ENCODE data around the gene RANBP17.

DNA sequence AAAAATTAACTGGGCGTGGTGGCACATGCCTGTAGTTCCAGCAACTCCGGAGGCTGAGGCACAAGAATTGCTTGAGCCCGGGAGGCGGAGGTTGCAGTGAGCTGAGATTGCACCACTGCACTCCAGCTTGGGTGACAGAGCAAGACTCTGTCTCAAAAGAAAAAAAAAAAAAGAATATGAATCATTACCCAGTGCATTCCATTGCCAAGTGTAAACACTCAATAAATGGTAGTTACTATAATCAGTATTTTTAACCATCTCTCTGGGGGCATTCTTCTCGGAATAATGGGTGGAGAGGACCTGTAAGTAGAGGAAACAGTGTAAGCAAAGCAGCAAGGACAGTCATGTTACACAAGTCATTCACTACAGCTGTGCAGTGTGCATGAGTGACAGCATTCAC, 13.8 kb upstream of the RANBP17 start:
- TF ChIP-seq, protein P1, sequence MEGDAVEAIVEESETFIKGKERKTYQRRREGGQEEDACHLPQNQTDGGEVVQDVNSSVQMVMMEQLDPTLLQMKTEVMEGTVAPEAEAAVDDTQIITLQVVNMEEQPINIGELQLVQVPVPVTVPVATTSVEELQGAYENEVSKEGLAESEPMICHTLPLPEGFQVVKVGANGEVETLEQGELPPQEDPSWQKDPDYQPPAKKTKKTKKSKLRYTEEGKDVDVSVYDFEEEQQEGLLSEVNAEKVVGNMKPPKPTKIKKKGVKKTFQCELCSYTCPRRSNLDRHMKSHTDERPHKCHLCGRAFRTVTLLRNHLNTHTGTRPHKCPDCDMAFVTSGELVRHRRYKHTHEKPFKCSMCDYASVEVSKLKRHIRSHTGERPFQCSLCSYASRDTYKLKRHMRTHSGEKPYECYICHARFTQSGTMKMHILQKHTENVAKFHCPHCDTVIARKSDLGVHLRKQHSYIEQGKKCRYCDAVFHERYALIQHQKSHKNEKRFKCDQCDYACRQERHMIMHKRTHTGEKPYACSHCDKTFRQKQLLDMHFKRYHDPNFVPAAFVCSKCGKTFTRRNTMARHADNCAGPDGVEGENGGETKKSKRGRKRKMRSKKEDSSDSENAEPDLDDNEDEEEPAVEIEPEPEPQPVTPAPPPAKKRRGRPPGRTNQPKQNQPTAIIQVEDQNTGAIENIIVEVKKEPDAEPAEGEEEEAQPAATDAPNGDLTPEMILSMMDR (IDR thresholded peaks at IDR 0.05): no peak
- TF ChIP-seq EZH2 (IDR thresholded peaks at IDR 0.05; ENCODE audit: borderline replicate concordance, insufficient read depth, low read depth, low read length, poor library complexity, severe bottlenecking): no peak
